Forelimb muscle (tissue), 1 donor: Measurements from ENCODE around the gene LBH. TPM values are rescaled to one million over a fixed set of nuclear protein-coding genes. Genes with fewer than 3 reads are reported as not detected.

Experiments used
- DNase-seq: peaks from one replicate; pipeline ENCODE4 v3.0.0-alpha.2; 2013; ENCODE audit warnings: low read depth
- polyA plus RNA-seq: library from polyadenylated mRNA; unstranded; fragments of 120-200 nt; gene quantifications from one replicate; pipeline ENCODE4 v1.2.1, GENCODE V29; 2013; ENCODE audit not compliant: insufficient read length

Gene LBH
- polyA plus RNA-seq, 1 donor: 17.4 TPM

GRCh38 chr2:30217644-30218337 lies 13.5 kb upstream of the LBH start:
- DNase-seq: no peak

GRCh38 chr2:30218338-30218713 lies 13.0 kb upstream of the LBH start:
- DNase-seq: no peak

DNA sequence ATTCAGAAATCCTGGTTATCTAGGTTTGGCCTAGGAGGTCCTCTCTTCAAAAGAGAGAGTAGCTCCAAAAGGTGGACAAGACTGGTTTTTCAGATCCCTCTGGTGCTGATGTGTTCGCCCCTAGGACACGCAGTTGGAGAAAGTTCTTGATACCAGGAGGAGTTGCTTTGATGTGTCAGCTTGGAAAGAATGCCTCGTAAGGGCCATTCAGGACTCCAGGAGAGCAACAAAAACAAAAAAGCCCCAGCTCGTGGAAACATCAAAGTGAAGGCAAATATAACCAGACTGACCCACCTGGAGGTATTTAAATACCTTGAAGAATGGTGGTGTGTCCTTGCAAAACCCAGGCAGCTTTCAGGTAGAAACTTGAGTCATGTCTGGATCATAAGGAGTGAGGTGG lies 12.5 kb upstream of the LBH start:
- DNase-seq: no peak

DNA sequence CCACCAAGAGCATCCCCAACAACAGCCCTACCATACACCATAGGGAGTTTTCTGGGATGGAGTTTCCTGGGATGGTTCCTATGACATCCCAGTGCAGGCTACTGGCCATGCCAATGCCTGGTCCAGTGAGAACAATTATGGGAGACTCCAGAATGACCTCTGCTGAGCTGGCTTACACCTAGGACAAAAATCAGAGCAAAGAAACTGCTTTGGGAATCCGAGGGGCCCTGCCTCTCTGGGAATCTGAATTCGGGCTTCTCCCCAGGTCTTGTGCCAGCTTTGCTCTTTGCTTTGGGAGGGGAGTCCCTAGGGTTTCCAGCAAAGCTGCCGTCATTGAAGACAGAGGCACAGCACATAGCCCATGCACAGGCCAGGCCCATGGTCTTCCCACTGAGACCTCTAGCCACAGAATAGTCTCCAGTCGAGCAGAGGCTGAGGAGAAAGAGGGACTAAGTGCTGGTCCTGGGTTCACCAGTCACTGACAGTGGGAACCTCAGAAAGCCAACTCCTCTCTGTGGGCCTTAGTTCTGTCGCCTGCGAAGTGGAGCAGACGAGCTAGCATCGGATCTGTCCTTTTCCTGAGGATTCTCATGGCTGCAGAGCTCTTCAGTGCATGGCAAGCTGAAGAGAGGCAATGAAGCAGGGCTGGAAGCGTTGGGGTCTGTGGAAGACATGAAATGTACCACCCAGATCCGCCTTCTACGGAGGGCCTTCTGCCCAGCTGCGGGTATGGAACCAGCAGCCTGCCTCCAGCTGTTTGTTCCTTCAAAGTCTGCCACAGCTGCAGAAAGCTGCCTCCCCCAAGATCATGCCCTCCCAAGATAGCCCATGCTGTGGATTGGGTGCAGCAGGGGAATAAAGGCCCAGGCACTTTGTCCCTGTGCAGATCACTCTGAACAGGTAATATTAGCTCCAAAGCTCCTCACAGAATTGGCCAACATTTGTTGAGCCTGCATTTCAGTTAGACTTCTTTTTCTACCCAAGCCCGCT lies 11.2 kb upstream of the LBH start:
- DNase-seq: no peak

DNA sequence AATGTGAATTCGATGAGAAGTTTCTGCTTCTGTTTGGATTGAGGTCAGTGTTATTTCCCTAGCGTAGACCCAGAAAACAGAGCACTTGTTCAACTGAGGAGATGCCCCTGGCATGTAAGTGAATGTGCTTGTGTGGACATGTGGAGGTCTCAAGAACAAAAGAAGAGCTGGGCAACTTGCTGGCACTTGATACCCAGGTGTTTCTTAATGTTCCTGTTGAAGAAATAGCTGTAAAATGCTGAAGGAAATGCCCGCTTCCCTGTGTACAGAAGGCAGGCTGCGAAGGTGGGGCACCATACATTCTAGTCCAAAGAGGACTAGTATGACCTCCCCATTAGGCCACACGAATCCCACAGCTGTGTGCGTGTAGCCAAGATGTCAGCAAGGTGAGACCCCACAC lies 9.8 kb upstream of the LBH start:
- DNase-seq: no peak

DNA sequence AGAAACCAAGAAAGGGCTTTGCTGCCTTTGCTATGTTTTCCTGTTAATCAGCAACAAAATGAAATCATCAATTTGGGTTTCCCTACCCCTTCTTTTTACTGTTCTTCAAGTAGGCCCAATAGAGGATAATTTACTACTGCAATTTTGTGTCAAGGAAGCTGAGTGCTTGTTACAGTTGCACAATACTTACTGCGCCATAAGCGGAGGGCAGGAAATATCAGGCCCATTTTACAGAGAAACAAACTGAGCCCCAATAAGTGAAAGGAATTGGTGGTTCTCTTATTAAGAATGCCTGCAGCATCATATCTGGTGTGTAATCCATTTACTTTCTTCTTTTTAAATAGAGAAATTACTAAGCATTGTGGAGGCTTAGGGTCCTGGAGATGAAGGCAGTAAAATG lies 9.3 kb upstream of the LBH start:
- DNase-seq: no peak

GRCh38 chr2:30222636-30223360 lies 8.5 kb upstream of the LBH start:
- DNase-seq: no peak

DNA sequence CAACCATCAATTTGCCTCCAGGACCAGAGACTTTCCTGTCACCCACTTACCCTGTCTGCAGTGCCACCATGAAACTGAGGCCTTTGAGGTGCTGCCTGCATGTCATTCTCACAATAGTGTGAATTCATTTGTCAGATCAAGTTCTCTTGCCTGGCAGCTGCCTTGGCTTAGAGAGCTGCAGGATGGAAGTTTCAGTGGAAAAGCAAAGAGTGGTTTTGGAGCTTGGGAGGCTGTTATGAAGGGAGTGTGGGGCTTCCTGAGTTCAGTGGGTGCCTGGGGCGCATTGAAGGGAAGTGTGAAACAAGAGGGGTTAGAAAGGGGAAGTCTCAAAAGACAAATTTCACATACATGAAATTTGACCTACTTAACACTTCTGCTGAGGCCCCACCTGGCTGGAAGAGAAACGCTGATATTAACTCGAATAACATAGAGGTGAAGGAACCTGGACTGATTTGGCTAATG lies 7.9 kb upstream of the LBH start:
- DNase-seq: no peak

GRCh38 chr2:30224151-30224550 lies 7.2 kb upstream of the LBH start:
- no peak for DNase-seq

DNA sequence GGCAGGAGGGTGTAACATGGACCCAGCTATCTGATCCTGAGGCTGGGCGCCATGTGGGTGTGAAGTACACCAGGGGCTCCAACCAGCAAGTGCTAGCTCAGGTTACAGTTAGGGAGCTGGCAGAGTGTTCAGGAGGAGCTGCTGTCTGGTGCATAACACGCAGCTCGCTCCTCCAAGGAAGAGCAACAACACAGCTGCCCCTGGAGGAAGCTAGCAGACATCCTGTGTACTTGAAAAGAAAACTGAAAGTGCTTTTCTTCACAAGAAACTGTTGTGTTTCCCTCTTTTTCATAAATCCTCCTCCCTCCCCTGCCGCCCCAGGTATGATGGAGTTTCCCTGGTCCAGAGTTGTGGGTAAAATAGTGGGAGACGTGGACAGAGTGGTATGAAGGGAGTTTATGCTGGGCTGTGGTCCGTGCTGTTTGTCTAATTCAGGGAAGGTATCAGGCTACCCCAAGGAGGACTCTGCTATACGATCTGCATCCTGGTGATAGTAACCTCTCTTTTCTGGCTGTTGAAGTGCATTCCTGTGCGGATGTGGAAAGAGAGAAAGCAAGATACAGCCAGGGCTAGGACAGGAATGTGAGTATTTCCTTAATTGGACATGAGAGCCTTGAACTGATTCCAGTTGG lies 6.1 kb upstream of the LBH start:
- no peak for DNase-seq

DNA sequence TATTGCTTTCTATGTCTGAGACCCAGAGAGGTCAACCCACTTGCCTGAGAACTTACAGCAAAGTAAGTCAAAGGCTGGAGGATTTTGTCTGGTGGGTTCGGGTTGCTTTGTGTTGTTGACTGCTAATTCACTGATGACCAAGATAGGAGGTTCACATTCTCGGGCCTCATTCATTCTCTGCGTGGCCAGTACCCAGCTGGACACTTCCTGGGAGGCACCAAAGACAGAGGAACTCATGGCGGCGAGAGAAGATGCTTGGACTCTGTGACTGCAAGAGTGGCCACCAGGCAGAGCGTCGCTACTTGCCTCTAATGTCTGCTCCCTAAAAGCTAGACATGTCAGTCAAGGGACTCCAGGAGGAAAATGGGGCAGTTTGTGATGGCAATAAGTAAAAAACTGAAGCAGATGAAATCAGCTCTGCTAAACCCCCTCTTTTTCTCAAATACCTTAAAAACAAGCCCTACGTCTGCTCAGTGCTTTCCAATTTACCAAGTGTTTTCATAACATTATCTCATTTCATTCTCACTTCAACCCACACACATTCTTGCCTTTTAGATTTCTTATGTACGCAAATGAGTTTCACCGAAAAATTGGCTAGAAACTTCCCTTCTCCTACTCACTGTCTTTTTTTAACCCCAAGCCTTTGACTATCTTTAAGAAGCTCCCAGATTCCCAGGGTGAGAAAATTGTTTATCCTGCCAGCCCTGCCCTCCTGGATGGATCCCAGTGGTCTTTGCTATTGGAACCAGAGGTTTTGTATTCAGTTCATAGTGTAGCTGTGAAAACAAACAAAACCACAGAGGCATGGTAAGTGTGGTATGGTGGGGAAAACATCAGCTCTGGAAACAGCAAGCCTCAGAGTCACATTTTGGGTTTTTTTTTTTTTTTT lies 4.9 kb upstream of the LBH start:
- DNase-seq: no peak

DNA sequence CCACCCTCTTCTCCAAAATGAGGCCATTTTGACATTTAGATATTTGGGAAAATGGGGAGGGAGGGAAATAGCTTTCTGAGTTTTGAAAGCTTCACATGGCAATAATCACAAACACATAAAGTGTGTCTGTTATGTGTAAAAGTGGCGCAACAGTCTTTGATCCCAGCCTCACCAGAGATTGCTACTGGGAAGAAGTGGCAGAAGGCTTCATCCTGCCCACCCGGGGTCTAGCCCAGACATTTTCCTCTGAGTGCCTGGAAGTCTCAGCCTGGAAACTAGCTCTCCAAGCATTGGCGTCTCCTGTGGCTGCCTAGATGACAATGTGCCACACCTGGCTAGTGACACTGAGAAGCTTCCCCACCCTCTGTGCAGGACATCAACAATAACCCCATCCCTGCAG lies 1.7 kb upstream of the LBH start:
- DNase-seq: no peak

- DNase-seq: no peak
Observed at GRCh38 chr2:30230497-30231211, 680 bp upstream of the LBH start.

DNA sequence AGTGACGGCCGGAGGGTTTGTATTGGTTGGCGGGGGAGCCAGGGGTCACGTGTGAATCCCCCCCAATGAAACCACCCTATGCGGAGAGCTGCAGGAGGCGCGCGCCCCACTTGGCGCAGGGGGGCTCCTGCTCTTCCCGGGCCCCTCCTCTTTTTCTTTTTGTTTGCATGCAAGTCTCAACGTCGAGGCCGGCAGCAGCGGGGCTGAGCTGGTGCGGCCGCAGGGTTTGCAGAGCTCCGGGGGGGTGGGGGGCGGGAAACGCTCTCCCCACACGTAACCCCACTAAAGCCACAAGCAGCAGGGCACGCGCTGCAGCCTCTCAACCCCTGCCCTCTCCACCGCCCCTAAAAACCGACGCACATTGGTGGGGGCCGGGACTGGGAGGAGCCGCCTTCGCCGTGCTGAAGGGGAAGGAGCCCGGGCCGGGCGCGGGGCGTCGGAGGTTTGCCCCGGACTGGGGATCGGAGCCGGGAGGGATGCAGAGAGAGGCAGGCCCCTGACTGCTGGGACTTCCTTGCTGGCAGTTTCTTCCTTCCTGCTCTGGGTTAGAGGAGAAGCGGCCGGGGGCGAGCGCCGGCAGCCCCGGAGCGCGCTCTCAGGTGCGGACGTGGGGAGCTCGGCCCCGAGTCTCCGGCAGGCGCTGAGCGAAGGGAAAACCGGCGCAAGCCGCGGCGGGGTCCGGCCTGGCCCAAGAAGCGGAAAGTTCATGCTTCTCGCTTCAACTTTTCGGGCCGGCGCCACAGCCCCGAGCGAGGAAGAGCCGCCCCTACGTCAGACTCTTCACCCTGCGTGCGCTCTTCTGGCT lies 864 bp downstream of the LBH start:
- no peak for DNase-seq

- no peak for DNase-seq
Observed at GRCh38 chr2:30232801-30233130, 1.4 kb downstream of the LBH start.

- DNase-seq: no peak
Observed at GRCh38 chr2:30233271-30234009, 2.1 kb downstream of the LBH start.

DNA sequence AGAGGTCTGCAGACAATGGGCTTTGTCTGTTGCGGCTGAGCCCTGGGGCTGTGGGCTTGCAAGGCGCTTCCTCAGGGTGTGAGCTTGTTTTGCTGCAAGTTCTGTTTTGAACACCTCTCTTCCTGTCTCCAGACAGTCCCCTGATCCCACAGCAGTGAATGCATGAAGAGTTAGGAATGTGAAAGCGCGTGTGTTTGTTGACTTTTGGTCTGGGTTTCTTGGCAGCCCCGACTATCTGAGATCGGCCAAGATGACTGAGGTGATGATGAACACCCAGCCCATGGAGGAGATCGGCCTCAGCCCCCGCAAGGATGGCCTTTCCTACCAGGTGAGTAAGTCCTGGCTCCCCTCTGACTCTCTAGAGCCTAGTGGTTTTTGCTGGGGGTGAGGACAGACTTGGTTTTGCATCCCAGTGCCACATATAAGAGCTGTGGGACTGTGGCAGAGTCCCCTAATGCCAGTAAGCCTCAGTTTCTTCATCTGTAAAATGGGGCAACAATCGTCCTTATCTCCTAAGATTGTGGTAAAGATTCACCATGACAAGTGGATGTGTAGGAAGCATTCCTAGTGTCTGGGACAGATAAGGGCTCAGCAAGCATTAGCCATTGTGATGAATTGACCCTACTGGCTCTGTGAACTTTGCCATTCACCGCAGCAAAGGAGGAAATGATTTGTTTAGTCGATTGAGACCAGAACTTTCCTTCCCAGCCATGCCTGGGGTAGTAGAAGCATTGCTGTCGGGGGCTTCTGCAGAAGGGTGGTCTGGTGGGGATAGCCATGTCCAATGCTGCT lies 3.0 kb downstream of the LBH start:
- DNase-seq: no peak
